Spleen (tissue), 7 donors: ENCODE measurements around the gene JPH4.

Experiments used
- POLR2AphosphoS5 ChIP-seq, 3 donors: sonication (generic); formaldehyde crosslinking; IDR thresholded peaks; one replicate each; pipeline ENCODE4 v1.5.1; 2017; ENCODE audit warnings: antibody characterized with exemption in 3 of 3
- TF ChIP-seq, protein P1 (sequence below), 11 experiments: fragments of 200-600 bp in 7 of 11; fragments of 450-650 bp in 4 of 11; sonication (generic) in 4 of 11; IDR thresholded peaks in 8 of 11; conservative IDR thresholded peaks in 3 of 11; 1 replicate in 7 of 11; 2 replicates in 4 of 11; pipeline versions ENCODE4 v1.4.0 to v1.8.0; 2016 to 2021; ENCODE audit warnings: antibody characterized with exemption in 11 of 11, inconsistent platforms in 4 of 11, mild to moderate bottlenecking in 1 of 11
- donor health status: DM: no; HTN: no; CAD: no; lungs with moderate emphysema.
- donor health status: DM: no; HTN: no; CAD: no.
- donor health status: DM: no; HTN: no; CAD: no.

DNA sequence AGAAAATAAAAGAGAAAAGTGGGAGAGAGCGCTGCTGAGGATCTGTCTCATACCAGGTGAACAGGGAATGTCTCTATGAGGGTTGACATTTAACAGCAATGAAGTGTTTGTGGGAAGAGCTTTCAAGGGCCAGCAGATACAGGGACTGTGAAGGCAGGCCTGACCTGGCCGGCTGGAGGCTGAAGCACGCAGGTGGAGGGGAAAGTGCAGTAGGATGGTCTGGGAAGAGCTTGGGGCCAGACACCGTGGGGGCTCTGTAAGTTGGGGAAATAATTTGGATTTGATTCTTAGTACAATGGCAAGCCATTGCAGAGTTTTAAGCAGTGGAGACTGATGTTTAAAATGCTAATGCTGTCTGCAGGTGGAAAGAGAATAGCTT lies 33.8 kb upstream of the JPH4 start:
- TF ChIP-seq, protein P1, sequence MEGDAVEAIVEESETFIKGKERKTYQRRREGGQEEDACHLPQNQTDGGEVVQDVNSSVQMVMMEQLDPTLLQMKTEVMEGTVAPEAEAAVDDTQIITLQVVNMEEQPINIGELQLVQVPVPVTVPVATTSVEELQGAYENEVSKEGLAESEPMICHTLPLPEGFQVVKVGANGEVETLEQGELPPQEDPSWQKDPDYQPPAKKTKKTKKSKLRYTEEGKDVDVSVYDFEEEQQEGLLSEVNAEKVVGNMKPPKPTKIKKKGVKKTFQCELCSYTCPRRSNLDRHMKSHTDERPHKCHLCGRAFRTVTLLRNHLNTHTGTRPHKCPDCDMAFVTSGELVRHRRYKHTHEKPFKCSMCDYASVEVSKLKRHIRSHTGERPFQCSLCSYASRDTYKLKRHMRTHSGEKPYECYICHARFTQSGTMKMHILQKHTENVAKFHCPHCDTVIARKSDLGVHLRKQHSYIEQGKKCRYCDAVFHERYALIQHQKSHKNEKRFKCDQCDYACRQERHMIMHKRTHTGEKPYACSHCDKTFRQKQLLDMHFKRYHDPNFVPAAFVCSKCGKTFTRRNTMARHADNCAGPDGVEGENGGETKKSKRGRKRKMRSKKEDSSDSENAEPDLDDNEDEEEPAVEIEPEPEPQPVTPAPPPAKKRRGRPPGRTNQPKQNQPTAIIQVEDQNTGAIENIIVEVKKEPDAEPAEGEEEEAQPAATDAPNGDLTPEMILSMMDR (IDR thresholded peaks at IDR 0.05 in 8 of 11, conservative IDR thresholded peaks at IDR 0.05 in 3 of 11) = no peak
- no peak for TF ChIP-seq POLR2AphosphoS5 (IDR thresholded peaks at IDR 0.05)
